Body of pancreas (tissue), 4 donors: ENCODE data around the gene TBC1D4. TPM values are rescaled to one million over a fixed set of nuclear protein-coding genes. Genes with fewer than 3 reads are reported as not detected.

Experiments used
- ATAC-seq: fragments of 150-250 bp; one replicate; pipeline ENCODE4 v1.9.1; 2016
- DNase-seq, 4 donors: peaks; one replicate each; pipeline ENCODE4 v3.0.0-alpha.2; 2019
- H3K27ac ChIP-seq, 4 donors: fragments of 200-600 bp; sonication (generic); 1 replicate in 3 of 4; 2 replicates in 1 of 4; pipeline versions ENCODE4 v1.5.1 to v1.6.1; 2016 to 2019; ENCODE audit warnings: mild to moderate bottlenecking in 1 of 4, mixed read lengths in 1 of 4, moderate library complexity in 1 of 4
- H3K27me3 ChIP-seq, 2 donors: fragments of 200-600 bp; sonication (generic); one replicate each; pipeline ENCODE4 v1.6.0; 2016; ENCODE audit warnings: mild to moderate bottlenecking in 1 of 2
- H3K36me3 ChIP-seq, 2 donors: fragments of 200-600 bp; sonication (generic); replicated peaks in 1 of 2; 2 replicates each; pipeline ENCODE4 v1.5.1; 2016; ENCODE audit warnings: low read depth in 2 of 2; ENCODE audit not compliant: insufficient read depth in 1 of 2
- H3K4me1 ChIP-seq: fragments of 200-600 bp; sonication (generic); one replicate; pipeline ENCODE4 v1.6.0; 2016
- H3K4me3 ChIP-seq, 2 donors: fragments of 200-600 bp; sonication (generic); 1 replicate in 1 of 2; 2 replicates in 1 of 2; pipeline ENCODE4 v1.5.1; 2016 to 2019
- H3K9me3 ChIP-seq, 3 donors: fragments of 200-600 bp; sonication (generic); 1 replicate in 2 of 3; 2 replicates in 1 of 3; pipeline ENCODE4 v1.5.1; 2016
- POLR2A ChIP-seq, 3 donors: fragments of 450-650 bp; IDR thresholded peaks; one replicate each; pipeline ENCODE4 v1.6.1; 2016; ENCODE audit warnings: antibody characterized with exemption in 3 of 3, mild to moderate bottlenecking in 2 of 3
- WGBS, 2 donors: methylation state at CpG; one replicate each; pipeline ENCODE4 v1.1.5; 2017; 5-methylcytosine and 5-hydroxymethylcytosine counted together
- intact Hi-C: fragments of 100-400 bp; cut with DNase I; formaldehyde crosslinking; loops from one replicate; pipeline ENCODE4 v1.15.1; 2023
- total RNA-seq, 2 donors: library from RNA; depleted of rRNA; stranded (reverse); fragments of >200 nt; gene quantifications; one replicate each; pipeline ENCODE4 v1.1.0, GENCODE V29; 2016
- TF ChIP-seq, protein P1 (sequence below), 7 experiments: fragments of 450-650 bp in 4 of 7; fragments of 200-600 bp in 3 of 7; sonication (generic) in 3 of 7; IDR thresholded peaks; one replicate each; pipeline ENCODE4 v1.5.1; 2016 to 2019; ENCODE audit warnings: antibody characterized with exemption in 7 of 7

The TBC1D4 gene
- total RNA-seq, 2 donors from 2014 or later, result 28.3 to 29.7 TPM

DNA sequence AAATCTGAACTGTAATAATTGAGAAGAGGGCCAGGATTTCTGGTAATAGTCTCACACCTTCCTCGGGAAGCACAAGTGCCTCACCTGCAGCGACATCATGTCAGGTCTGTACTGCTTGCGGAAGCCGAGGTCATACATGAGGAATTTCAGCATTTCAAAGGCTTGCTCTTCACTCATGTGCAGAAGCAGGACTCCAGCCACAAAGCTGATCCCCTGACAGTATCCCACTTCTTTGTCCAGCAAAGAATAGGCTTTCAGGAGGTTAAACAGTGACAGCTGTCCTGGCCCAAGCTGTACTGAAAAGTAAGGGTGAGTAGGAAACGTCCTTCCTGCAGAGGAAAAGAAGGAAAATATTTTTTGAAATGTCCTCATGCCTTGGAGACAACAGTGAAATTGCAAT lies 182.7 kb downstream of the TBC1D4 start:
- 78 to 92% methylated on average over 5 of the region's 5 CpGs for WGBS, 2 donors
- Histone ChIP-seq H3K27ac (no peak overlapping the region), H3K4me3 (no peak overlapping the region), H3K27me3 (no peaks in the 10 kb centered on the region), H3K9me3 (no peaks in the 10 kb centered on the region), H3K4me1 (peaks cover 13% of the 10 kb centered on the region), H3K36me3 (no peaks in the 10 kb centered on the region)
- intact Hi-C loops, result no loop called here
- no peak for ATAC-seq
- no peak for DNase-seq
- no peak for TF ChIP-seq POLR2A (IDR thresholded peaks at IDR 0.05)
- TF ChIP-seq, protein P1, sequence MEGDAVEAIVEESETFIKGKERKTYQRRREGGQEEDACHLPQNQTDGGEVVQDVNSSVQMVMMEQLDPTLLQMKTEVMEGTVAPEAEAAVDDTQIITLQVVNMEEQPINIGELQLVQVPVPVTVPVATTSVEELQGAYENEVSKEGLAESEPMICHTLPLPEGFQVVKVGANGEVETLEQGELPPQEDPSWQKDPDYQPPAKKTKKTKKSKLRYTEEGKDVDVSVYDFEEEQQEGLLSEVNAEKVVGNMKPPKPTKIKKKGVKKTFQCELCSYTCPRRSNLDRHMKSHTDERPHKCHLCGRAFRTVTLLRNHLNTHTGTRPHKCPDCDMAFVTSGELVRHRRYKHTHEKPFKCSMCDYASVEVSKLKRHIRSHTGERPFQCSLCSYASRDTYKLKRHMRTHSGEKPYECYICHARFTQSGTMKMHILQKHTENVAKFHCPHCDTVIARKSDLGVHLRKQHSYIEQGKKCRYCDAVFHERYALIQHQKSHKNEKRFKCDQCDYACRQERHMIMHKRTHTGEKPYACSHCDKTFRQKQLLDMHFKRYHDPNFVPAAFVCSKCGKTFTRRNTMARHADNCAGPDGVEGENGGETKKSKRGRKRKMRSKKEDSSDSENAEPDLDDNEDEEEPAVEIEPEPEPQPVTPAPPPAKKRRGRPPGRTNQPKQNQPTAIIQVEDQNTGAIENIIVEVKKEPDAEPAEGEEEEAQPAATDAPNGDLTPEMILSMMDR (IDR thresholded peaks at IDR 0.05), result no peak

- ATAC-seq (no peak), DNase-seq (no peak)
- Histone ChIP-seq H3K27me3 (no peaks in the 10 kb centered on the region), H3K4me1 (peaks cover 2% of the 10 kb centered on the region), H3K4me3 (no peak overlapping the region), H3K9me3 (no peaks in the 10 kb centered on the region), H3K27ac (no peak overlapping the region), H3K36me3 (no peaks in the 10 kb centered on the region)
- TF ChIP-seq, protein P1 (IDR thresholded peaks at IDR 0.05), result no peak
- TF ChIP-seq POLR2A (IDR thresholded peaks at IDR 0.05), result no peak
- 70 to 76% methylated on average over 1 of the region's 1 CpG for WGBS, 2 donors
- intact Hi-C loops, result no loop called here
Measured at GRCh38 chr13:75296641-75297040, 185.3 kb downstream of the TBC1D4 start.

GRCh38 chr13:75295201-75295600 lies 186.8 kb downstream of the TBC1D4 start:
- WGBS, 2 donors, result 70 to 72% methylated on average over 3 of the region's 3 CpGs
- intact Hi-C loops, result no loop called here
- no peak for TF ChIP-seq POLR2A (IDR thresholded peaks at IDR 0.05)
- TF ChIP-seq, protein P1 (IDR thresholded peaks at IDR 0.05), result no peak

DNA sequence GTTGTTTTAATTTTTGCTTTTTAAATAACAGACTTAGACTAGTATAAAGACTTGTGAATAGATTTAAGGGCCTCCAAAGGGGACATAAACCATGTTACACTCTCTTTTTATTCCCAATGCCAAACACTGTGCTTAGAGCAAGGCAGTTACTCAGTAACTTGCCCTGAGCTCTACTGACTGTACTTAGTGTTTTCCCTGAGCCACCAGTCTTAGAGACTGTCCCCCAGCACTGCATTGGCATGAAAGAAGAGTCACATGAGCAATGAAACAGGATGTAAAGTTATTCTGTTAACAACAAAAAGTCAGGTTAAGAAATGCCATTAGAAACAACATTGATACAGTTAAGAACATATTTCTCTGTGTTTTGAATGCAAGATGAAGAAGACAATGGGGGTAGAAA lies 187.9 kb downstream of the TBC1D4 start:
- Histone ChIP-seq H3K4me1 (no peaks in the 10 kb centered on the region), H3K27ac (no peak overlapping the region), H3K9me3 (no peaks in the 10 kb centered on the region), H3K27me3 (no peaks in the 10 kb centered on the region), H3K4me3 (no peak overlapping the region), H3K36me3 (no peaks in the 10 kb centered on the region)
- TF ChIP-seq, protein P1 (IDR thresholded peaks at IDR 0.05), result no peak
- no peak for TF ChIP-seq POLR2A (IDR thresholded peaks at IDR 0.05)
- ATAC-seq (no peak), DNase-seq (no peak)
- intact Hi-C loops, result no loop called here

More at GRCh38 chr13:75295201-75295600, 186.8 kb downstream of the TBC1D4 start:
- no peak overlapping the region for H3K27ac ChIP-seq
- H3K4me3 ChIP-seq, result no peak overlapping the region
- DNase-seq (no peak), ATAC-seq (no peak)
- no peaks in the 10 kb centered on the region for H3K9me3 ChIP-seq
- no peaks in the 10 kb centered on the region for H3K27me3 ChIP-seq
- no peaks in the 10 kb centered on the region for H3K36me3 ChIP-seq
- no peaks in the 10 kb centered on the region for H3K4me1 ChIP-seq

- no peaks in the 10 kb centered on the region for H3K4me1 ChIP-seq
- H3K36me3 ChIP-seq, result peaks cover 0 to 4% of the 10 kb centered on the region in 2 donors
- H3K27me3 ChIP-seq, result no peaks in the 10 kb centered on the region
- H3K4me3 ChIP-seq, result peak overlapping the region in 1 of 2 donors; percentile 4
- ATAC-seq (no peak), DNase-seq (no peak)
- H3K27ac ChIP-seq, result no peak overlapping the region
- intact Hi-C loops, result no loop called here
- TF ChIP-seq, protein P1 (IDR thresholded peaks at IDR 0.05), result no peak
- TF ChIP-seq POLR2A (IDR thresholded peaks at IDR 0.05), result no peak
- 80 to 89% methylated on average over 1 of the region's 1 CpG for WGBS, 2 donors
- H3K9me3 ChIP-seq, result peaks cover 0 to 7% (median 0%) of the 10 kb centered on the region in 3 donors
Measured at GRCh38 chr13:75285310-75285709, 196.7 kb downstream of the TBC1D4 start.
